GM21526 (cell line): ENCODE results near the gene MRPL41.
"Not testable (repeated sequence)": the region's sequence is repeated elsewhere in the genome, so short reads cannot be mapped to it uniquely, and the experiment has no call there.

ENCODE experiments used
- ATAC-seq: cut with Tn5 transposase; IDR thresholded peaks from one replicate; pipeline ENCODE4 v1.9.1; 2021; ENCODE audit warnings: moderate library complexity; ENCODE audit not compliant: unreplicated experiment, low FRiP score

Gene MRPL41

DNA sequence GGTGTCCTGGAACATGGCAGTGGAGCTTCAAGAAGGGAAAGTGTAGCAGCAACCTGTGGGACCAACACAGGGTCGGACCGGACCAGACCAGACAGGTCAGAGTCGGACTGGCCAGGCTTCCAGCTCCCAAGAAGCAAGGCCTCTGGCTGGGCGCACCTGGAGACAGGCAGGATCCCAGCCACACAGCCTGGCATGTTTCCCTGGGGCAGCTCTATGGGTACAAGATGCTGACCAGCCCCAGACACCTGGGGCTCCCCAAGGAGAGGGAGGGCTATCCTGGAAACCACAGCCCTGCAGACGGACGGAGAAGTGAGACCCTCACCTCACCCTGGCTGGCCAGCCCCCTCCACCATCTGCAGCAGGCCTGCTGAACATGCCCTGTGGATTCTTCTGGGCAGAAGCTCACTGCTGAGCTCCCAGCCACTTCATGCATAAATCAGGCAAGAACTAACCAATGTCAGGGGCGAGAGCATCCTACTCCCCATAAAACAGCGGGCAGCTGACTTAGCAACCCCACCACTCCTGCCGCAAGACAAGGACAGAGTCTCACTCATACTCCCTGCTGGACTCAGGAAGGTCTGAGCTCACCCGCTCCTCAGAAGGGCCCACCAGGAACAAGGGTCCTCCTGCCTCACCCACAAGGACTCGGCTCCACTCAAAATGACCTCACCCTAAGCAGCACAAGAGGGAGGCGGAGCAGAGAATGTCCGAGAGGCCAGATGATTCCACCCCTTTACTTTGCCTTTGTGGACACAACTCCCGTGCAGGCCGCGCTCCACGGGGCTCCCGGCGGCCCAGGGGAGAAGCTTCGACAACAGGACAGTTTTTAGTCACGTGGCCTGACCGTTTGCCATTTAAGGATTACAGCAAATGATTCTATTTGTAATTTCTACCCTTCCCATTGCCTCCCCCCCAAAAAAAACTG, 29.9 kb downstream of the MRPL41 start:
- no peak for ATAC-seq

DNA sequence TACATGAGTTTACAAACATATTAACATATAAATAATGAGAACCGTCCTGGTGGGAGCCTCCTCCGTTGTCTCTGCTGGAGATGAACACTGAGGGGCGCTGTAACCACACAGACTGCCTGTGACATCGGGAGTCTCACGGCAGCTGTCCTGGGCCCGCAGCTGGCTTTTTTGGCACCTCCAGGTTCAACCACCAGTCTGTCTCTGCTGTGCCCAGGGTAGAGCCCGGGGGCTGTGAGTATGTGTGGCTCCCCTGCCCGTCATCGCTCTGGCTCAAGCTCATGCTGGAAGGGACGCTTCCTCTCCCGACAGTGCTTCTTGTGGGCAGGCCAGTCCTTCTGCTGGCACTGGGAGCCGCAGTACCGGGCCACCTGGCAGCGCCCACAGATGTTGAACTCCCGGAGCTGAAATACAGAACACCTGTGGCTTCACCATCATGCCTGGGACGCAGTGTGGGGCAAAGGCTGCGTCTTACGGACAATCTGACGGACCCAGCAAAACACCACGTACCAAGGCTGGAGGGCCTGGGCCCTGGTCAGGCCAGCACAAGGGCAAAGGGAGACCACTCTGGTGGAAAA, 30.7 kb downstream of the MRPL41 start:
- no peak for ATAC-seq

DNA sequence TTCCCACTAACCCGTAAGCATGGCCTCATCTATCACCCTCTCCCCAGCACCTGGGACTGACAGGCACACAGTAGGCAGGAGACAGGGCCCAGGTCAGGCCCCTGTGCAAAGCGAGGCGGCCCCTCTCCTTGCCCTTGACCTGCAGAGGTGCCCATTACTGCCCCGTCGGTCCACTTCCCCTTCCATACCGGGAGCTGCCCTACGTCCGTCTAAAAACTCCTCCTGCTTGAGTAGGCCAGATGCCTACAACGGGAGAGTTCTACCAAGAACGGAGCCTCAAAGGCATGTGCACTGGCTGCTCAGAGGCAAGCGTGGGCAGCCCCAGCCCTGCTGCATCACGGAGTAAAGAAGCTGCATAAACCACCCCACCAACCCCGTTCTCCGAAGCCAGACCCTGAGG, 31.7 kb downstream of the MRPL41 start:
- no peak for ATAC-seq

DNA sequence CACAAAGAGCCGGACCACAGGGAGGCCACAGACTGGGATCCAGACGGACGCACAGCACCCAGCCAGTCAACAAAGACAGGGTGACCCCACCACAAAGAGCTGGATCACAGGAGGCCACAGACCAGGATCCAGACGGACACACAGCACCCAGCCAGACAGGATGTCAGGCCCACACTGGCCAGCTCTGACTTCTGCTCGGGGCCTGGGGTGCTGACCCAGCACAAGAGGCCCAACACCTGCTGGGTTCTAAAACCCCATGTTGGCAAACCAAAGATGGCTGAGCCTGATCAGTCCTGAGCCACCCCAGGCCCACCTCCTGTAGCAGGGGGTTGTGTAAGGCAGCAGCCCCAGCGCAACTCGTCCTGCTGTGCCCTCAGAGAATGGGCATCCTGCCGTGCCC, 32.3 kb downstream of the MRPL41 start:
- ATAC-seq: no peak

DNA sequence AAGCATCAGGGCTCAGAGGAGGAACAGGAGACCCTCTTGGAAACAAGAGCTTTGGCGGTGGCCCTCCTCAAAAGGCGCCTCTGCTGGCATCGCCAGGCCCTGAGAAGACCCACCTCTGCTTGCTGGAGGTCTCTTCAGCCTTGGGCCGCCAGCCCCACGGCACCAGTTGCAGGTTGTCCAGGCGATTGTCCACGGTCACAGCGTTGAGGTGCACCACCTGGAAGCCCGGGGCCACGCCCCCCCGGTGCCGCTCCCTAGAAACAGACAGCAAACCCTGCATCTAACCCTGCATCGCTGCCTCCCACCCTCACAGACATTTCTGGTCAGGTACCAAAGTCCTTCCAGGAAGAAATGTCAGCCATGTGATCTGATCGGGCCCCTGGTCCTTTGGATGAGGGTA, 35.2 kb downstream of the MRPL41 start:
- no peak for ATAC-seq

DNA sequence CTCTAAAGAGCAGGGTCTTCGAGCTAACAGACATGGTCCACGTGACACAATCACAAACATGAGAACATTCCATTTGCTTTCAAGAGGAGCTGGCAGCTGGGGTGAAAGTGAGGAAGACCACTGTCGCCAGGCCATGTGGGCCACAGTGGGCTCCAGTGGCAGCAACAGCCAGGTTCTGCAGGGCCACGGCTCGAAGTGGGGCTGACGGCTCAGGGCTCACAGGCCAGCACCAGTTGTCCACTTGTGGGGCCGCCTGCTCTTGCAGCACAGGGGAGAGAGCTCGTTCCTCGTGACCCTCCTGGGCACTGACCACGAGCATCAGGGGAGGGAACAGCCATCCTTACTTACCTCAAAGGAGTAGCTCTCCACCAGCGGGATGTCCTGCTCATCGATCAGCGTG, 36.6 kb downstream of the MRPL41 start:
- no peak for ATAC-seq

DNA sequence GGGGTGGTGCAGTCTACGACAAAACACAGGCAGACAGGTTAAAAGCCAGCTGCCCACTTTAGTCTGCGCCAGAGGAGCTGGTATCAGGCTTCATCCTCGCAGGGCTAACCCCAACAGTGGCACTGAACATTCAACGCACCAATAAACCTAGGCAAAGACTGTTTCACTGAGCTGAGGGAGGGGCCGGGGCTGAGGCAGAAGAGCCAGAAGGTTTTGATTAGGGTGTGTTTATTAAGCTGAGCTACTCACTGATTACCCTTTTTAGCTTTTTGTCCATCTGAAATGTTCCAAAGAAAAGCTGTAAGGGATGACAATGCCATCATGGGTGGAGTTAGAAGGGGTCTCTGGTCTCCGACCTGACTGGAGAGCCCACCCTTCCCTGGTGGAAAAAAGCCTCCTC, 37.2 kb downstream of the MRPL41 start:
- no peak for ATAC-seq

DNA sequence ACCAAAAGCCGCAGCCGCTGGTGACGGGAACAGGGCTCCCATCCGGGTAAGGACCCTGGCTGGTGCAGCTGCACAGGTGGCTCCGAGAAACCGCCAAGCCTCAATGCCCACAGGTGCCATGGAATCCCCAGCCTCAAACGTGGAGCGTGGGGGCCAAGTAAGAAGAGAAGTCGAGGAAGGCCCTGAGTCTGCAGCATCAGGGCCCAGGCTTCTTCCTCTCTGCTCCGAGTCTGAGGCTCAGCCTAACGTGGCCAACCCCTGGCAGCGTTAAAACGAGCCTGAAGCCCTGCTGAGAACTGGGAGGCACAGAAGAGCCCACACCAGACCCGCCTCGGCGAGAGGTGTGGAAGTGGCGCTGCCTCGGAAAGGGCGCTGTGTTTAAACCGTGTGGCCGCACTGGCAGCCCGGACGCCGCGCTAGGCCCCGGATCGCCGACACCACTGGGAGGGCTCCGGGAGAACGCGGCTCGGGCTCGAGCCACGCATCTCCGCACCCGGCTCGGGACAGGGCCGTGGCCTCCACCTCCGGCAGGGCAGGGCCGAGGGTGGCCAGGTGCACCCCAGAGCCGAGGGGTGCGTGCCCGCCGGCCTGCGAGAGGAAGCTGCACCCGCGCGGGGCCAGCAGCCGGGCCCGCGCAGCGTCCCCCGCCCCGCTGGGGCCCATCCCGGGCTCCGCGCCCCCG, 37.9 kb downstream of the MRPL41 start:
- peak; percentile 15 for ATAC-seq

DNA sequence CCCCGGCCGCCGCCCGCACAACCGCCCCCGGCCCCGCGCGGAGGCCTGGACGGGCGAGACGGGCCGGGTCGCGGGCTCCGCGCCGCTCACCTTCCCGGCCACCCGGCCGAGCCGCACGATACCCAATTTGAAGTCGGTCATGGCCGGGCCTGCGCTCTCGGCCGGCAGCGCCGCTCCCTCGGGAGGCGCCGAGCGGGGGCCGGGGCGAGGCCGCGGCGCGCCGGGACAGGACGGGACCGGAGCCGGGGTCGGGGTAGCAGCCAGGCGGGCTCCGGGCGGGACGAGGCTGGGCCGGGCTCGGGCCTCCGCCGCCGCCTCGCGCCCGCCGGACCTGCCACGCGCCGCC, 38.4 kb downstream of the MRPL41 start:
- ATAC-seq: no peak

DNA sequence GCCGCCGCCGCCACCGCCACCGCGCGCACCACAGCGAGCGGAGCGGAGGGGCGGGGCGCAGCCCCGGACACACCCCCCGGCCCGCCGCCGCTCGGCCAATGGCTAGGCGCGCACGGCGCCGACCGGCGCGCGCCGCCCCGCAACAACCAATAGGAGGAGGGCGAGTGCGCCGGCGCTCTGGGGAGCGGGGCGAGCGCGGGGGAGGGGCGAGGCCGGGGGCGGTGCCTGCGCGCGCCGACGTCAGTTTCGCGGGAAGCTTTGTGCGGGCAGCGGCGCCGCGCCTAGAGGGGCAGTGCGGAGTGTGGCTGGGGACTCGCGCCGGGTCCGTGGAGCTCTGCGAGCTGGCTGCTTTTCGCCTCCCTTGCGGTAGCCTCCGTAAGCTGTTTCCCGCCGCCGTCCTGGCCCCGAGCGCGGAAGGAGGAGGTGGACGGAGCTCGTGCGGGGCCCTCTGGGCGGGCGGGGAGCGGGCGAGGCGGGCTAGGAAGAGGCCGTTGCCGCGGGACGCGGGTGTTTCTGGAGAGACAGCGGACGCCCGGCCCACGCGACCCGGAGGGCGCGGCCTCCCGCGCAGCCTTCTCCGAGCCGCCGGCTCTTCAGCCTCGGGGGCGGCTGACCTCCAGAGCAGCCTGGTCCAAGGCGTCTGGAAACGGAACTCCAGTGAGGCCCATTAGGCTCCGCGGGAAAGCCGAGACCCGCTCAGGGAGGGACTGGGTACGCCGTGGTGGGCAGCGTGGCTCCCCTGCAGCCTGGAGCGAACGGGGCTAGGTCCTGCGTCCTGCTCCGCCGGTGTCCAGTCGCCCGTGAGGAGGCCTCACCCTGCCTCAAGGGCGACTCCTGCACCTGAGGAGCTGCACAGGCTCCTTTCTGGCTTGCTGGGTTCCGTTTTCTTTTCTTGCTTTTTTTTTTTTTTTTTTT, 39.0 kb downstream of the MRPL41 start, which contains the start of gene ZMYND19:
ZMYND19 (minus strand) TSS at position 44 of the 915 bp plus-strand sequence. CDS start 249 bp downstream, outside the sequence.
- ATAC-seq: peak; percentile 66

DNA sequence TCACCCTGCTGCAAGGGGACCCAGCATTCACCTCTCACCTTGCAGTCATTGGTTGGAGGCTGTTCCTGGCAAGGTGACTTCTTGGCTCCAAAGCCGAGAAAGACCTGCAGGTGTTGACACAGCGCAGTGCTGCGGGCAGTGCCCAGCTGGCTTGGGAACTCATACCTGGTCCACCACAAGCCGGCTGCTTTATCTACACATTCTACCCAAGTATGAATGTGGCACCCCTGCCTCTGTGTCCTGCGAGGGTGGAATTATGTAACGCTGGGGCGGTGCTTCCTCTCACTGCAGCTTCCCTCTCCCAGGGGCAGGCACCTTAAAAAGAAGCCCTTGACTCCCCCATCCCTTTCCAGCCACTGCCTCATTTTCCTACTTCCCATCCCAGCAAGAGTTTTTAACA, 41.1 kb downstream of the MRPL41 start:
- no peak for ATAC-seq

DNA sequence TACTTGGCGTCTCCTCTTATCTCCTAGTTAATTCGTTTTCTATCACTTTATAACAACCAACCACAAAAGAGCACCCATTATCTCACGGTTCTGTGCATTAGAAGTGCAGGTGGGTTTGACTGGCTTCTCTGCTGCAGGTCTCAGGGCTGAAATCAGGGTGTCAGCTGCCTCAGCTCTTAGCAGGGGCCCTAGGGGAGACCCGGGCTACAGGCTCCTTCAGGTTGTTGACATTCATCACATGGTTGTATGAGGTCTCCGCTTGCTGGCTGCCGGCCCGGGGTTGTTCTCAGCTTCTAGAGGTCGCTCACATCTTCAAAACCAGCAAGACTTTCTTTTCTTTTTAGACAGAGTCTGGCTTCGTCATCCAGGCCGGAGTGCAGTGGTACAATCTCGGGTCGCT, 41.5 kb downstream of the MRPL41 start:
- no peak for ATAC-seq

DNA sequence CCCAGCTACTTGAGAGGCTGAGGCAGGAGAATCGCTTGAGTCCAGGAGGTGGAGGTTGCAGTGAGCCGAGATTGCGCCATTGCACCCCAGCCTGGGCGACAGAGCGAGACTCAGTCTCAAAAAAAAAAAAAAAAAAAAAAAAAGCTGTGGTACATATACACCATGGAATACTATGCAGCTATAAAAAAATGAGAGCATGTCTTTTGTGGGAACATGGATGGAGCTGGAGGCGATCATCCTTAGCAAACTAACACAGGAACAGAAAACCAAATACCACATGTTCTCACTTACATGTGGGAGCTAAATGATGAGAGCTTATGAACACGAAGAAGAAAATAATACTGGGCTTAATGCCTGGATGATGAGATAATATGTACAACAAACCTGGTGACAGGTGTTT, 44.9 kb downstream of the MRPL41 start:
- ATAC-seq: not testable (repeated sequence)

DNA sequence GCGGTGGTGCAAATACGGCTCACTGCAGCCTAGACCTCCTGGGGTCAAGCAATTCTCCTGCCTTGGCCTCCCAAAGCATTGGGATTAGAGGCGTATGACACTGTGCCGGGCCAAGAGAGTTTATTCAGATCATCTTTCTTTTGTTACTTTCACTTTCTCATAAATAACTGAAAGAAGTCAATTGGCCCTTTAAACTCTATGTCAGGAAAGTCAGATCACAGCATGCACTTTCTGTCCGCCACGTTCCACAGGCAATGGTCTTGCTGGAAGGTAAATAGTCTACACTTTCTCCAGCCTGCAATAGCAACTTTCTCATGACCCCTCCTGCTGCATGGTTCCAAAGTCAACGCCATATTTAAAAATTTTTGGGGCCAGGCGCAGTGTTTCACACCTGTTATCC, 47.3 kb downstream of the MRPL41 start:
- ATAC-seq: no peak
